ENCODE results near the gene BLOC1S4. TPM values are rescaled to one million over a fixed set of nuclear protein-coding genes. Genes with fewer than 3 reads are reported as not detected.
"Not testable (repeated sequence)": the region's sequence is repeated elsewhere in the genome, so short reads cannot be mapped to it uniquely, and the experiment has no call there.

The BLOC1S4 gene
- total RNA-seq, 2 experiments from 2014 or later, result 21.8 to 22.3 TPM

DNA sequence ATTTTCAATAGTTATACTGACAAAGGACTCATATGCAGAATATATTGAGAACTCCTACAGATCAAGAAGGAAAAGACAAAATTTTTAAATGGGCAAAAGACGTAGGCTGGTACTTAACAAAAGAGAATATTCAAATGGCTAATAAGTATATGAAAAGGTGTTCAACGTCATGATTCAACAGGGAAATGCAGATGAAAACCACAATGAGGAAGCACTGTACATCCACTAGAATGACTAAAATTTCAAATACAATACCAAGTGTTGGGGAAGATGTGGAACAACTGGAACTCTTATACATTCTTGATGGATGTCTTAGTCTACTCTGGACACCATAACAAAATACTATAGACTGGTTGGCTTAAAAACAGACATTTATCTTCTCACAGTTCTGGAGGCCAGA, 5.0 kb upstream of the BLOC1S4 start:
- H3K9me3 Mint-ChIP-seq (ENCODE audit: low read depth), result no peaks in the 10 kb centered on the region
- CTCF ChIA-PET, result interaction anchor here (5.0 to 5.5 kb wide), 2 partner anchors 22 to 36 kb away, joined by 43 to 44 read pairs; a partner anchor contains a TSS
- peaks cover 47% of the 10 kb centered on the region for H3K4me1 Mint-ChIP-seq
- H3K4me3 Mint-ChIP-seq, result no peak overlapping the region
- no peaks in the 10 kb centered on the region for H3K27me3 Mint-ChIP-seq
- DNase-seq (no peak), ATAC-seq (no peak)
- H3K36me3 Mint-ChIP-seq, result peaks cover 37% of the 10 kb centered on the region
- no peak overlapping the region for H3K27ac Mint-ChIP-seq

DNA sequence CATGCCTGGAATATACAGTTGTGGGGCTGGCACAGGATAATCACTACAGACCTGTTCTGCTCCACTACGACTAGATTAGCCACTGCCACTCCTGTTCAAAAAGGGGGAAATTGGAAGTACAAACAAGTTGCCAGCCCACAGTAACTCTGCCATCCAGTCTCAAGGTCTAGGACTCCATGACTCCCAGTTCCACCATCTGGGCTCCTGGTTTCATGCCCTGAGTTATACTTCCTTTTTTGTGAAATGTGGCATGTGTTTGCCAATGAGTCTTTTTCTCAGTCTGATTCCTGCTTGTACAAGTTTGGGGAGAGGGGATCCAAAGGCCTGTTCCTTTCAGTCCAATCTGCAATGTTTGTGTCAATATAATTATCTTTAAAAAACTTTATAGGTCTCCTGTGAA, 1.0 kb upstream of the BLOC1S4 start:
- DNase-seq (no peak), ATAC-seq (no peak)
- H3K27ac Mint-ChIP-seq, result peak overlapping the region; percentile 56

DNA sequence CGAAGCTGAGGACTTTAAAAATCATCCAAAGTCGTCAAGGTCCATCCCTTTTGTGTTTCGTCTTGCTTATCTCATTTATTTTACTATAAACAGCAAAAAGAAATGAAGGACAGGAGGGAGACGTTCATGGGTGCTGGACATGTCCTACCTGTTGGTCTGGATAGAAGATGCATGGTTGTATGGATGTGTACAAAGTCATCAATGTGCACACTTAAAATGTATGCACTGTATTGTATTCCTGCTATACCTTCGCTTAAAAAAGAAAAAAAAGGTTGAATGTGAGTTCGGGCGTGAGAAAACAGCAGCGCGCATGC, 313 bp upstream of the BLOC1S4 start:
- Mint-ChIP-seq H3K9me3 (ENCODE audit: low read depth) (no peaks in the 10 kb centered on the region), H3K36me3 (peaks cover 16% of the 10 kb centered on the region), H3K27me3 (no peaks in the 10 kb centered on the region), H3K27ac (peak overlapping the region; percentile 93), H3K4me3 (peak overlapping the region; percentile 88), H3K4me1 (peaks cover 37% of the 10 kb centered on the region)
- ATAC-seq, result no peak
- CTCF ChIA-PET, result interaction anchor here (0.9 to 7.8 kb wide), 8 partner anchors 12 to 353 kb away, joined by 3 to 174 read pairs (median 6); partner anchors contain the start of genes GRPEL1 and MRFAP1
- DNase-seq, result no peak

More for the DNA sequence above, 1.0 kb upstream of the BLOC1S4 start:
- H3K9me3 Mint-ChIP-seq (ENCODE audit: low read depth), result no peaks in the 10 kb centered on the region
- H3K4me3 Mint-ChIP-seq, result no peak overlapping the region
- no peaks in the 10 kb centered on the region for H3K27me3 Mint-ChIP-seq
- CTCF ChIA-PET, result interaction anchor here (0.9 to 7.6 kb wide), 4 partner anchors 25 to 160 kb away, joined by 3 to 174 read pairs (median 31); a partner anchor contains a TSS
- H3K36me3 Mint-ChIP-seq, result peaks cover 17% of the 10 kb centered on the region
- H3K4me1 Mint-ChIP-seq, result peaks cover 35% of the 10 kb centered on the region

DNA sequence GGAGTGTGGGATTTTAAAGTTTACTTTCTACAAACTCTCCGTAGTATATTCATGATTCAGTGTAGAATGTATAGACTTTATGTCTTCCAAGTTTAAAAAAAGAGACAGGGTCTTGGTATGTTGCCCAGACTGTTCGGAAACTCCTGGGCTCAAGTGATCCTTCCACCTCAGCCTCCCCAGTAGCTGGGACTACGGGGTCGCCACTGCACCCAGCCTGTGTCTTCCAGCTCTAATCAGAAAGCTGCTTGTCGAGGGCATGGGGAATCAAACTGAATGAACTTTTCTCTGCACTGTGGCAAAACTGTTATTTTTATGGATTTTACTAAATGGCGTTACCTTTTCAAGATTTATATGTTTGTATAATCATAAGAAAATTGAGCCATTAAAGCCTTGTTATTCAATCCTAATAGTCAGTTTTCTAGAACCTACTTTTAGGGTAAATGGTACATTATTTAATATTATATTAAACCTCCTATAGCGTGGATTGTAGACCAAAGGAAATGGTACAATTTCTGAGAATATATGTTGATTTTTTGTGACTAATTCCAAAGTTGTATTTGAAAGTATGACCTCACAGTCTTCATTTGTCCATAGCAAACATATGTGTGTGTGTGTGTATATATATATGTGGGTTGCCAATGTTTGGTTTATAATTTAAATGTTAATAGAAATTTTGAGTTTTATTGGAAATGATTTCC, 1.1 kb downstream of the BLOC1S4 start:
- Mint-ChIP-seq H3K36me3 (peaks cover 10% of the 10 kb centered on the region), H3K27ac (peak overlapping the region; percentile 87), H3K9me3 (ENCODE audit: low read depth) (no peaks in the 10 kb centered on the region), H3K27me3 (no peaks in the 10 kb centered on the region), H3K4me3 (peak overlapping the region; percentile 88), H3K4me1 (peaks cover 31% of the 10 kb centered on the region)
- CTCF ChIA-PET, result interaction anchor here (0.7 to 7.8 kb wide), 16 partner anchors 10 to 351 kb away, joined by 3 to 174 read pairs (median 4); partner anchors contain the start of genes GRPEL1 and MRFAP1
- DNase-seq (no peak), ATAC-seq (no peak)

DNA sequence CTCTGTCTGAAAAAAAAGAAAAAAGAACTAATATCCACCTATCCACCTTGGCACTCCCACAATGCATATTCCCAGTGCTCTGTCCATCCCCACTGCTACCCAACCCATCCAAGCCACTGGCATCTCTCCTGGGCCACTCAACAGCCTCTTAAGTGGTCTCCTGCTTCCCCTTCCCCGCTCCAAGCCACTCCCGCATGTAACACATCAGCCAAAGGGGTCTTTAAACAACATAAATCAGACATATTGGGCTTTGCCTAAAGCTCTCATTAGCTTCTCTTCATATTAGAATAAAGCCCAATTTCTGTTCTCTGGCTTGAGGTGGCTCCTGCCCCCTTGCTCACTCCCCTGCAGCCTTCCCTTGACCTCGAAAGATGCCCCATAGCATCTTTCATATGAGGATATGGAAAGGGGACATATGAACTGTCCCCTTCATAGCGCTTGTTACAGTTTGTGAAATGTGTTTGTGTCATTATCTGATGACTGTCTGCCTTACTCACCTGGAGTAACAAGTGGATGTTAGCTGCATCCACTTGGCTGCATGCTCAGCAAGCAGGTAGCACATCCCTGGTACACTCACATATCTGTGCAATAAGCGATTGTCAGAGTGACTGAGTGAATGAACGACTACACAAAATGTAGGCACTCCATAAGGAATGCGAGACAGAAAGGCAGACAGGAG, 3.1 kb downstream of the BLOC1S4 start:
- ATAC-seq (no peak), DNase-seq (no peak)
- peaks cover 10% of the 10 kb centered on the region for H3K36me3 Mint-ChIP-seq
- peaks cover 31% of the 10 kb centered on the region for H3K4me1 Mint-ChIP-seq
- no peak overlapping the region for H3K4me3 Mint-ChIP-seq
- no peaks in the 10 kb centered on the region for H3K9me3 Mint-ChIP-seq (ENCODE audit: low read depth)
- H3K27ac Mint-ChIP-seq, result no peak overlapping the region
- CTCF ChIA-PET, result interaction anchor here (0.7 to 7.8 kb wide), 18 partner anchors 10 to 349 kb away, joined by 3 to 174 read pairs (median 4); partner anchors contain the start of genes GRPEL1 and TBC1D14
- no peaks in the 10 kb centered on the region for H3K27me3 Mint-ChIP-seq

DNA sequence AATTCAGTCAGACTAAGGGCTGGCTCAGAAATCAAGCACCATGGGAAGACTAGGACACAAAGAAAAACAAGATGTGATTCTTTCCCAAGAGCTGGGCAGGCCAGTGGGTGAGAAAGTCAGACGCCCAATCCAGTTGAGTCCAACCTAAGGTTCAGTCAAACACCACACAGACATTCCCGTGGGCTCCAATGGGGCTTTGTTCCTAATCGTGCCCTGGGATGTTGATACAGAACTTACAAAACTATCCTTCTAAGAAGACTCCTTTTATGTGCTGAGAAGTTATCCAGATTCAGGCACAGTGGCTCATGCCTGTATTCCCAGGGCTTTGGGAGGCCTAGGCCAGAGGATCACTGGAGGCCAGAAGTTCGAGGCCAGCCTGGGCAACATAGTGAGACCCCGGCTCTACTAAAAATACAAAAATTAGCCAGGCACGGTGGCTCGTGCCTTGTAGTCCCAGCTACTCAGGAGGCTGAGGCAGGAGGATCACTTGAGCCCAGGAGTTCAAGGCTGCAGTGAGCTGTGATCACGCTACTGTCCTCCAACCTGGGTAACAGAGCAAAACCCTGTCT, 3.7 kb downstream of the BLOC1S4 start:
- CTCF ChIA-PET, result interaction anchor here (0.5 to 7.8 kb wide), 31 partner anchors 10 to 354 kb away, joined by 3 to 174 read pairs (median 4); partner anchors contain the start of genes GRPEL1, MRFAP1L1 and TBC1D14
- no peak overlapping the region for H3K27ac Mint-ChIP-seq
- DNase-seq (no peak), ATAC-seq (no peak)
- H3K36me3 Mint-ChIP-seq, result peaks cover 10% of the 10 kb centered on the region
- no peak overlapping the region for H3K4me3 Mint-ChIP-seq
- H3K9me3 Mint-ChIP-seq (ENCODE audit: low read depth), result no peaks in the 10 kb centered on the region
- no peaks in the 10 kb centered on the region for H3K27me3 Mint-ChIP-seq
- peaks cover 31% of the 10 kb centered on the region for H3K4me1 Mint-ChIP-seq

DNA sequence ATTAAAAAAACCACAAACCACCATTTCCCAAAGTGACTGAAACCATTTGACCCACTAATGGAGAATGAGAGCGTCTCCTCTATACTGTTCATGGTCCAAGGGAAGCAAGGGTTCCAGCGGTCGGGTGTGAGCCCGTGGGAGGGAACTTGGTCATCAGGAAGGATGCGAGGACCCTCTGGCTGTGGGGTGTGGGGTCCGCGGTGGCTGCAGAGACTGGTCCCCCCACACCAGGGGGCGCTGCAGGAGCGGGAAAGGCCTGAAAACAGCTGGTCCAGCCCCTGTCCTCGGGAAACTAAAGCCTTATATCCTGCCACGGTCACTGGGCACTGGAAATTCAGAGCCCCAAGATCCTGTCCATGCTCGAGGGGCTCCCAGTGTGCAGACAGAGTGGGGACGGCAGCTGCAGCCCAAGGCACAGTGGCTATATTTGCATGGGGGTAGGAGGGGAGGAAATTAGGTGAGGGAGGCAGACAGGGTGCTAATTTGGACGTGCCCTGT, 4.3 kb downstream of the BLOC1S4 start:
- H3K9me3 Mint-ChIP-seq (ENCODE audit: low read depth), result no peaks in the 10 kb centered on the region
- CTCF ChIA-PET, result interaction anchor here (0.5 to 7.8 kb wide), 42 partner anchors 9 to 381 kb away, joined by 3 to 174 read pairs (median 4); partner anchors contain the start of genes GRPEL1, MRFAP1L1, TADA2B and TBC1D14
- H3K27ac Mint-ChIP-seq, result no peak overlapping the region
- H3K36me3 Mint-ChIP-seq, result peaks cover 10% of the 10 kb centered on the region
- DNase-seq, result peak; percentile 86
- no peaks in the 10 kb centered on the region for H3K27me3 Mint-ChIP-seq
- peak; percentile 48 for ATAC-seq
- H3K4me1 Mint-ChIP-seq, result peaks cover 28% of the 10 kb centered on the region
- peak overlapping the region; percentile 20 for H3K4me3 Mint-ChIP-seq

DNA sequence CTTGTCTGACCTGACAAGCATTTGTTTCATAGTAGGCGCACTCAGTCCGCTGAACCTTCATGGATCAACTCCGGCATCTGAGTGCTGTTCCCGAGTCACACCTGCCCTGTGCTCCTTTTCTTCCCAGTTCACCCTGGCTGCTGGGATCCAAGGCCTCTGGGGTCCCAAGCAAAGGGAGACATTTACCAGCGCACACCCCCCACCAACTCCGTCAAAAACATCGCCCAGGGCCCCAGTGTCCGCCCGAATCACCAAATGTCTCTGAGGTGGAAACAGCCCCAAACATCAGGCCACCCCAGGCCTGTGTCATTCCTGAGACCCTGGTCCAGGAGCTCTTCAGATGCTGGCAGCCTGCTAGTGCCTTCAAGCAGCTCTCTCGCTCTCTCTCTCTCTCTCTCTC, 5.1 kb downstream of the BLOC1S4 start:
- no peak for DNase-seq
- no peak for ATAC-seq

DNA sequence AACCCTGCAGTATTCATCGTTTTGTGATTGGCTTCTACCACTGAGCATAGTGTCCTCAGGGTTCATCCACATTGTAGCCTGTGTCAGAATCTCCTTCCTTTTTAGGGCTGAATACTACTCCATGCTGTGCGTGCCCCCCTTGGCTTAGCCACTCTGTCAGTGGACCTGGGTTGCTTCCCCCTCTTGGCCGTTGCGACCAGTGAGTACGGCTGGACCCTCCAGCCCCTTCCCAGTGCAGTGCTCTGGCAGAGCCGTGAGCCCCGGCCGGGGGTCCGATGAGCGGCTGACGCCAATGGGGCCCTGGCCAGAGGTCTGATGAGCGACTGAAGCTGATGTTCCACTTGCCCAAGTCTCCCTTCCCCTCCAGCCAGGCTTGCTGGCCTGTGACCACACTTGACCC, 6.9 kb downstream of the BLOC1S4 start:
- Mint-ChIP-seq H3K36me3 (peaks cover 8% of the 10 kb centered on the region), H3K4me1 (peaks cover 19% of the 10 kb centered on the region), H3K27ac (no peak overlapping the region), H3K9me3 (ENCODE audit: low read depth) (no peaks in the 10 kb centered on the region), H3K4me3 (no peak overlapping the region), H3K27me3 (no peaks in the 10 kb centered on the region)
- ATAC-seq (no peak), DNase-seq (no peak)
- CTCF ChIA-PET, result interaction anchor here (1.5 to 7.8 kb wide), 2 partner anchors 151 to 346 kb away, joined by 3 to 84 read pairs; partner anchors contain the start of gene GRPEL1

More for the DNA sequence above, 5.1 kb downstream of the BLOC1S4 start:
- H3K27me3 Mint-ChIP-seq, result no peaks in the 10 kb centered on the region
- H3K27ac Mint-ChIP-seq, result no peak overlapping the region
- CTCF ChIA-PET, result interaction anchor here (0.9 to 7.8 kb wide), 16 partner anchors 17 to 361 kb away, joined by 3 to 174 read pairs (median 5); partner anchors contain the start of genes GRPEL1 and TADA2B
- no peak overlapping the region for H3K4me3 Mint-ChIP-seq
- H3K36me3 Mint-ChIP-seq, result peaks cover 10% of the 10 kb centered on the region
- H3K9me3 Mint-ChIP-seq (ENCODE audit: low read depth), result no peaks in the 10 kb centered on the region
- H3K4me1 Mint-ChIP-seq, result peaks cover 21% of the 10 kb centered on the region

DNA sequence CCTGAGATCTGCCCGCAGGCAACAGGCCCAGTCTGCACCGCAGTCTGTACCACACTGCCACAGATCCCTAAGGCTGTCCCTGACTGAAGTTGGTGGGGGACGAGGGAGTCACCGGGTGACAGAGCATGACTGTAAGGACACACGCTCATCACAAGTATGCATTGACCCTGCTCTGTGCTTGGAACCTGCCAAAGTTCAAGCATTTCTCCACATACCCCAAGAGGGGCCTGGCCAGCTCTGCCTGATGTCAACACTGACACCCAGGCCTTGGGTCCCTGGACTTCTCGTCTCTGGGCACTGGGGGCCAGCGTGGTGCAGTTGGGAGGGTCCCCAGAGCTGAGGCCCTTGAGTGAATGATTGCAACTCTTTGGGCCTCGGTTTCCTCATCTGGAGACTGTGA, 7.9 kb downstream of the BLOC1S4 start:
- DNase-seq (no peak), ATAC-seq (no peak)
- H3K27me3 Mint-ChIP-seq, result no peaks in the 10 kb centered on the region
- no peaks in the 10 kb centered on the region for H3K9me3 Mint-ChIP-seq (ENCODE audit: low read depth)
- H3K4me3 Mint-ChIP-seq, result no peak overlapping the region
- H3K27ac Mint-ChIP-seq, result no peak overlapping the region
- CTCF ChIA-PET, result interaction anchor here (1.5 kb wide), 1 partner anchor 150 kb away, joined by 3 read pairs; no protein-coding TSS in a partner anchor
- peaks cover 1% of the 10 kb centered on the region for H3K36me3 Mint-ChIP-seq
- peaks cover 12% of the 10 kb centered on the region for H3K4me1 Mint-ChIP-seq

DNA sequence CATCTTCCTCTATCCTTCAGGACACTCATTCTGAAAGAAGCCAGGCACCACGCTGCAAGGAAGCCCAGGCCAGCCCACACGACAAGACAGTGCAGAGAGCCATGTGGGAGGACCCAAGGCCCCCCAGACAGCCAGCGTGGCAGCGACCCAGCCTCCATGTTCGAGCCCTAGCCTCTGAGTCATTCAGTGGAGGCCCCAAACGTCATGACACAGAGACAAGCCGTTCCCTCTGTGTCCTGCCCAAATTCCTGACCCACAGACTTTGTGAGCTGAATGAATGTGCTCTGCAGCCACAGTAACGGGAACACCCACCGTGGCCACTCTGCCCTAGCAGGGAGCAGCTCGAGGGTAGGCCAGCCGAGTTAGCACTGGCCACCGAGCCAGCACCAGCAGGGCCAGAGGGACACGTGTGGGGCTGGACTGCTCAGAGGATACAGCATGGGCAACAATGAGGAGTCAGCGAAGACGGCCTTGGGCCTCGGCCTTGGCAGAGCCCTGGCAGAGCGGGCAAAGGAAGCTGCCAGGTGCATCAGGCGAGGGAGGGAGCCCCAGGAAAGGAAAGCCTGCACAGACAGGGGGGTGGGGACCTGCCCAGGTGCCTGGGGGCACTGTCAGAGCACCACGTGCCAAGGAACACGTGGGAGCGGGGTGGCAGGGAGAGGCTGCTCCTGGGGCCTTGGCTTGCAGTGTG, 8.6 kb downstream of the BLOC1S4 start:
- H3K4me1 Mint-ChIP-seq, result peaks cover 7% of the 10 kb centered on the region

DNA sequence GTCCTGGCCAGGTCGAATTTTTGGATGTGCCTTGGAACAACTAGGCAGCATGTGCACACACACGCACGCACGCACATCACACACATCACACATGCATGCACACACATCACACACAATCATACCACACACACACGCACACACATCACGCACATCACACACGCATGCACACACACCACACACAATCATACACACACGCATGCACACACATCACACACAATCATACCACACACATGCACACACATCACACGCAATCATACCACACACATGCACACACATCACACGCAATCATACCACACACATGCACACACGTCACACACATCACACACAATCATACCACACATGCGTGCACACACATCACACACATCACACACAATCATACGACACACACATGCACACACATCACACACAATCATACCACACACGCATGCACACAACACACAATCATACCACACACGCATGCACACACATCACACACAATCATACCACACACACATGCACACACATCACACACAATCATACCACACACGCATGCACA, 9.5 kb downstream of the BLOC1S4 start:
- H3K4me3 Mint-ChIP-seq; H3K27me3 Mint-ChIP-seq; CTCF ChIA-PET; H3K9me3 Mint-ChIP-seq (ENCODE audit: low read depth); H3K36me3 Mint-ChIP-seq; ATAC-seq; DNase-seq; H3K4me1 Mint-ChIP-seq; H3K27ac Mint-ChIP-seq: not testable (repeated sequence)

More for the DNA sequence above, 8.6 kb downstream of the BLOC1S4 start:
- Mint-ChIP-seq H3K36me3 (no peaks in the 10 kb centered on the region), H3K9me3 (ENCODE audit: low read depth) (no peaks in the 10 kb centered on the region), H3K4me3 (no peak overlapping the region), H3K27me3 (no peaks in the 10 kb centered on the region), H3K27ac (no peak overlapping the region)
- no peak for DNase-seq
- ATAC-seq, result no peak
- CTCF ChIA-PET, result no interaction called here

Data from activated CD8-positive, alpha-beta memory T cell treated with anti-CD3 and anti-CD28 coated beads, Interleukin-2, amount 10 ng/mL, durations not matched to agents 7 days and 5 days (primary cell).